Mesenchymal stem cell (in vitro differentiated cells and primary cell): ENCODE data around the gene MICAL2.

Source experiments
- DNase-seq: peaks from one replicate; pipeline ENCODE4 v3.0.0-alpha.2; 2013
- H2AFZ ChIP-seq: one replicate; pipeline ENCODE4 v1.6.1; 2013; ENCODE audit warnings: low read depth, mild to moderate bottlenecking, control low read depth, inconsistent platforms, low read length, moderate library complexity
- H2AK5ac ChIP-seq: 2 replicates; pipeline ENCODE4 v1.6.1; 2013; ENCODE audit warnings: low read length, moderate library complexity, mild to moderate bottlenecking, inconsistent platforms; ENCODE audit not compliant: severe bottlenecking
- H2BK120ac ChIP-seq: one replicate; pipeline ENCODE4 v1.6.1; 2013; ENCODE audit warnings: low read depth, mild to moderate bottlenecking, inconsistent platforms, low read length, moderate library complexity
- H2BK12ac ChIP-seq, 2 experiments: one replicate each; pipeline ENCODE4 v1.6.1; 2013; ENCODE audit warnings: inconsistent platforms in 2 of 2, low read length in 2 of 2, mild to moderate bottlenecking in 2 of 2, moderate library complexity in 2 of 2, control low read depth in 1 of 2
- H2BK15ac ChIP-seq: one replicate; pipeline ENCODE4 v1.6.1; 2013; ENCODE audit warnings: mild to moderate bottlenecking, low read depth, inconsistent platforms; ENCODE audit not compliant: poor library complexity, severe bottlenecking
- H2BK5ac ChIP-seq: 2 replicates; pipeline ENCODE4 v1.6.1; 2013; ENCODE audit warnings: low read depth, mild to moderate bottlenecking, low read length, control low read depth, inconsistent platforms; ENCODE audit not compliant: poor library complexity, severe bottlenecking
- H3K14ac ChIP-seq, 2 experiments: one replicate each; pipeline ENCODE4 v1.6.1; 2013; ENCODE audit warnings: inconsistent platforms in 2 of 2, low read length in 2 of 2, control low read depth in 1 of 2, mild to moderate bottlenecking in 1 of 2, moderate library complexity in 1 of 2
- H3K18ac ChIP-seq, 2 experiments: one replicate each; pipeline ENCODE4 v1.6.1; 2013; ENCODE audit warnings: inconsistent platforms in 2 of 2, low read length in 2 of 2, control low read depth in 1 of 2, low read depth in 1 of 2, mild to moderate bottlenecking in 1 of 2
- H3K23ac ChIP-seq, 2 experiments: one replicate each; pipeline ENCODE4 v1.6.1; 2013; ENCODE audit warnings: inconsistent platforms in 2 of 2, low read length in 2 of 2, mild to moderate bottlenecking in 2 of 2, moderate library complexity in 2 of 2, control low read depth in 1 of 2
- H3K27ac ChIP-seq: 2 replicates; pipeline ENCODE4 v1.5.1; 2013; ENCODE audit warnings: mild to moderate bottlenecking, moderate library complexity, low read length, control low read depth, inconsistent platforms; ENCODE audit not compliant: poor library complexity, severe bottlenecking
- H3K27me3 ChIP-seq, 2 experiments: 2 replicates each; pipeline versions ENCODE4 v1.6.1 to v1.7.0; 2013; ENCODE audit warnings: low read length in 2 of 2, mild to moderate bottlenecking in 2 of 2, moderate library complexity in 2 of 2, control low read depth in 1 of 2, inconsistent platforms in 1 of 2; ENCODE audit not compliant: control insufficient read depth in 1 of 2, insufficient read depth in 1 of 2
- H3K36me3 ChIP-seq, 2 experiments: 2 replicates each; pipeline versions ENCODE4 v1.6.1 to v1.7.0; 2013; ENCODE audit warnings: low read length in 2 of 2, control low read depth in 1 of 2, inconsistent platforms in 1 of 2, low read depth in 1 of 2, mild to moderate bottlenecking in 1 of 2; ENCODE audit not compliant: insufficient read depth in 2 of 2, control insufficient read depth in 1 of 2
- H3K4ac ChIP-seq, 2 experiments: one replicate each; pipeline ENCODE4 v1.6.1; 2013; ENCODE audit warnings: inconsistent platforms in 2 of 2, low read length in 2 of 2, mild to moderate bottlenecking in 2 of 2, moderate library complexity in 2 of 2, control low read depth in 1 of 2, low read depth in 1 of 2
- H3K4me1 ChIP-seq: 2 replicates; pipeline ENCODE4 v1.6.1; 2013; ENCODE audit warnings: low read depth, low read length, control low read depth; ENCODE audit not compliant: control insufficient read depth, insufficient read depth
- H3K4me2 ChIP-seq: 2 replicates; pipeline ENCODE4 v1.6.1; 2013; ENCODE audit warnings: low read length, mild to moderate bottlenecking, inconsistent platforms; ENCODE audit not compliant: poor library complexity, severe bottlenecking
- H3K4me3 ChIP-seq, 2 experiments: 2 replicates each; pipeline versions ENCODE4 v1.5.1 to v1.7.0; 2013; ENCODE audit warnings: low read length in 2 of 2, mild to moderate bottlenecking in 2 of 2, control low read depth in 1 of 2, low read depth in 1 of 2; ENCODE audit not compliant: insufficient read depth in 1 of 2
- H3K79me1 ChIP-seq: replicated peaks from 2 replicates; pipeline ENCODE4 v1.6.1; 2013; ENCODE audit warnings: mild to moderate bottlenecking, control low read depth, low read length, inconsistent platforms; ENCODE audit not compliant: poor library complexity, severe bottlenecking
- H3K9ac ChIP-seq: 2 replicates; pipeline ENCODE4 v1.7.0; 2013; ENCODE audit warnings: mild to moderate bottlenecking, low read length, moderate library complexity
- H3K9me3 ChIP-seq: 2 replicates; pipeline ENCODE4 v1.7.0; 2013; ENCODE audit warnings: mild to moderate bottlenecking, low read length; ENCODE audit not compliant: control insufficient read depth
- H4K8ac ChIP-seq: one replicate; pipeline ENCODE4 v1.6.1; 2013; ENCODE audit warnings: inconsistent platforms, mild to moderate bottlenecking, low read length, moderate library complexity
- H4K91ac ChIP-seq: one replicate; pipeline ENCODE4 v1.6.1; 2013; ENCODE audit warnings: mild to moderate bottlenecking, low read length, inconsistent platforms
- WGBS: methylation state at CpG from one replicate; pipeline ENCODE4 v1.1.7; 2013; ENCODE audit warnings: mixed read lengths; 5-methylcytosine and 5-hydroxymethylcytosine counted together

Gene MICAL2

GRCh38 chr11:12120031-12121008 is 9.9 kb downstream of the MICAL2 start:
- H4K91ac ChIP-seq: peak overlapping the region; percentile 93
- H2BK12ac ChIP-seq: peak overlapping the region; percentile 98 to 99
- H3K36me3 ChIP-seq: peaks cover 5 to 20% of the 10 kb centered on the region in 2 experiments
- no peaks in the 10 kb centered on the region for H3K27me3 ChIP-seq
- no peak overlapping the region for H2BK5ac ChIP-seq
- H2AFZ ChIP-seq: no peak overlapping the region
- H2BK120ac ChIP-seq: peak overlapping the region; percentile 86
- H3K4me3 ChIP-seq: no peak overlapping the region
- no peak overlapping the region for H2AK5ac ChIP-seq
- H3K9ac ChIP-seq: no peak overlapping the region
- H3K4ac ChIP-seq: peak overlapping the region; percentile 84 to 94
- peak overlapping the region; percentile 85 for H2BK15ac ChIP-seq
- peak overlapping the region; percentile 81 to 97 for H3K18ac ChIP-seq
- H3K4me2 ChIP-seq: no peak overlapping the region
- peak overlapping the region; percentile 81 for H4K8ac ChIP-seq
- peaks cover 21% of the 10 kb centered on the region for H3K79me1 ChIP-seq
- H3K23ac ChIP-seq: peak overlapping the region in 1 of 2 experiments; percentile 63
- peak overlapping the region in 1 of 2 experiments; percentile 73 for H3K14ac ChIP-seq
- 63% methylated on average over 9 of the region's 9 CpGs for WGBS
- peak; percentile 54 for DNase-seq
- no peaks in the 10 kb centered on the region for H3K9me3 ChIP-seq
- H3K4me1 ChIP-seq: peaks cover 23% of the 10 kb centered on the region
- no peak overlapping the region for H3K27ac ChIP-seq

- no peak overlapping the region for H2BK120ac ChIP-seq
- no peak overlapping the region for H2AK5ac ChIP-seq
- DNase-seq: no peak
- H3K14ac ChIP-seq: peak overlapping the region in 1 of 2 experiments; percentile 49
- no peak overlapping the region for H2BK5ac ChIP-seq
- 86% methylated on average over 5 of the region's 5 CpGs for WGBS
- H3K27ac ChIP-seq: no peak overlapping the region
- H3K4me2 ChIP-seq: no peak overlapping the region
- peak overlapping the region; percentile 2 to 97 for H3K18ac ChIP-seq
- H2AFZ ChIP-seq: no peak overlapping the region
- H3K23ac ChIP-seq: peak overlapping the region in 1 of 2 experiments; percentile 54
- H3K9me3 ChIP-seq: no peaks in the 10 kb centered on the region
- H3K79me1 ChIP-seq: peaks cover 24% of the 10 kb centered on the region
- H3K27me3 ChIP-seq: no peaks in the 10 kb centered on the region
- H3K4me3 ChIP-seq: no peak overlapping the region
- peak overlapping the region in 1 of 2 experiments; percentile 94 for H3K4ac ChIP-seq
- peaks cover 25% of the 10 kb centered on the region for H3K4me1 ChIP-seq
- peaks cover 5 to 20% of the 10 kb centered on the region in 2 experiments for H3K36me3 ChIP-seq
- peak overlapping the region; percentile 6 for H4K91ac ChIP-seq
- peak overlapping the region; percentile 34 to 72 for H2BK12ac ChIP-seq
- H2BK15ac ChIP-seq: no peak overlapping the region
- no peak overlapping the region for H3K9ac ChIP-seq
- H4K8ac ChIP-seq: no peak overlapping the region
These were observed 10.6 kb downstream of the MICAL2 start for GRCh38 chr11:12121011-12121410.

- H2BK12ac ChIP-seq: peak overlapping the region in 1 of 2 experiments; percentile 72
- no peak overlapping the region for H2BK120ac ChIP-seq
- H3K27me3 ChIP-seq: no peaks in the 10 kb centered on the region
- no peak overlapping the region for H3K4ac ChIP-seq
- H2AFZ ChIP-seq: no peak overlapping the region
- H3K9me3 ChIP-seq: no peaks in the 10 kb centered on the region
- H3K23ac ChIP-seq: no peak overlapping the region
- no peak overlapping the region for H2AK5ac ChIP-seq
- H2BK15ac ChIP-seq: no peak overlapping the region
- no peak overlapping the region for H4K8ac ChIP-seq
- H3K36me3 ChIP-seq: peaks cover 5 to 18% of the 10 kb centered on the region in 2 experiments
- no peak overlapping the region for H2BK5ac ChIP-seq
- no peak overlapping the region for H3K4me3 ChIP-seq
- H3K27ac ChIP-seq: no peak overlapping the region
- H3K18ac ChIP-seq: peak overlapping the region; percentile 2 to 29
- no peak overlapping the region for H4K91ac ChIP-seq
- 97% methylated on average over 5 of the region's 5 CpGs for WGBS
- peaks cover 24% of the 10 kb centered on the region for H3K4me1 ChIP-seq
- peak overlapping the region in 1 of 2 experiments; percentile 31 for H3K14ac ChIP-seq
- no peak for DNase-seq
- no peak overlapping the region for H3K4me2 ChIP-seq
- H3K9ac ChIP-seq: no peak overlapping the region
- peaks cover 23% of the 10 kb centered on the region for H3K79me1 ChIP-seq
These were observed 11.1 kb downstream of the MICAL2 start for GRCh38 chr11:12121517-12121916.

- Histone ChIP-seq H4K8ac (no peak overlapping the region), H2BK120ac (no peak overlapping the region), H3K14ac (no peak overlapping the region), H3K23ac (no peak overlapping the region), H3K4me1 (peaks cover 26% of the 10 kb centered on the region), H2BK5ac (no peak overlapping the region), H3K9me3 (no peaks in the 10 kb centered on the region), H2BK15ac (no peak overlapping the region), H4K91ac (peak overlapping the region; percentile 73), H2BK12ac (peak overlapping the region in 1 of 2 experiments; percentile 49), H3K4me3 (no peak overlapping the region), H3K36me3 (peaks cover 5 to 14% of the 10 kb centered on the region in 2 experiments), H3K27me3 (no peaks in the 10 kb centered on the region), H3K4ac (no peak overlapping the region), H3K79me1 (peaks cover 27% of the 10 kb centered on the region), H3K27ac (no peak overlapping the region), H2AFZ (no peak overlapping the region), H3K18ac (no peak overlapping the region), H3K4me2 (no peak overlapping the region), H2AK5ac (no peak overlapping the region), H3K9ac (no peak overlapping the region)
- no peak for DNase-seq
- WGBS: 91% methylated on average over 6 of the region's 6 CpGs
These were observed 11.7 kb downstream of the MICAL2 start for GRCh38 chr11:12122083-12122482.
